GM06990 (cell line): ENCODE measurements around the gene YKT6.

Experiments used
- DNase-seq: peaks from one replicate; pipeline ENCODE4 v3.0.0-alpha.2; 2011; ENCODE audit not compliant: insufficient read length; ENCODE audit errors: extremely low read depth
- H3K27me3 ChIP-seq: replicated peaks from 2 replicates; pipeline ENCODE4 v1.6.0; 2011; ENCODE audit warnings: low read length; ENCODE audit not compliant: control insufficient read depth, insufficient read depth
- H3K36me3 ChIP-seq: 2 replicates; pipeline ENCODE4 v1.5.1; 2011; ENCODE audit warnings: low read length; ENCODE audit not compliant: control insufficient read depth, insufficient read depth
- H3K4me3 ChIP-seq: replicated peaks from 2 replicates; pipeline ENCODE4 v1.5.1; 2011; ENCODE audit warnings: low read depth, mild to moderate bottlenecking, control low read depth, low read length
- CTCF ChIP-seq: IDR thresholded peaks from 2 replicates; pipeline ENCODE4 v1.5.1; 2011; ENCODE audit warnings: low read length, control low read depth, mild to moderate bottlenecking, inconsistent platforms; ENCODE audit not compliant: insufficient read depth, poor library complexity, severe bottlenecking

Gene YKT6

GRCh38 chr7:44155191-44156185, 45.3 kb upstream of the YKT6 start:
- TF ChIP-seq CTCF = no peak
- Histone ChIP-seq H3K4me3 (no peak overlapping the region), H3K36me3 (no peaks in the 10 kb centered on the region), H3K27me3 (no peaks in the 10 kb centered on the region)
- no peak for DNase-seq

GRCh38 chr7:44156453-44157010, 44.2 kb upstream of the YKT6 start:
- Histone ChIP-seq H3K27me3 (no peaks in the 10 kb centered on the region), H3K4me3 (no peak overlapping the region)
- TF ChIP-seq CTCF = no peak

GRCh38 chr7:44157116-44158080, 43.4 kb upstream of the YKT6 start:
- H3K27me3 ChIP-seq = no peaks in the 10 kb centered on the region
- DNase-seq = no peak
- no peaks in the 10 kb centered on the region for H3K36me3 ChIP-seq
- no peak for TF ChIP-seq CTCF
- no peak overlapping the region for H3K4me3 ChIP-seq

More at GRCh38 chr7:44156453-44157010, 44.2 kb upstream of the YKT6 start:
- no peaks in the 10 kb centered on the region for H3K36me3 ChIP-seq
- no peak for DNase-seq

- no peak for TF ChIP-seq CTCF
- Histone ChIP-seq H3K27me3 (no peaks in the 10 kb centered on the region), H3K4me3 (no peak overlapping the region), H3K36me3 (no peaks in the 10 kb centered on the region)
- no peak for DNase-seq
Measured at GRCh38 chr7:44158096-44158872, 42.5 kb upstream of the YKT6 start.
